Fibroblast of skin of abdomen (primary cell): ENCODE data around the gene ATG5.
"Not testable (repeated sequence)": the region's sequence is repeated elsewhere in the genome, so short reads cannot be mapped to it uniquely, and the experiment has no call there.

Experiments
- DNase-seq: peaks from one replicate; pipeline ENCODE4 v3.0.0-alpha.2; 2013

The ATG5 gene

DNA sequence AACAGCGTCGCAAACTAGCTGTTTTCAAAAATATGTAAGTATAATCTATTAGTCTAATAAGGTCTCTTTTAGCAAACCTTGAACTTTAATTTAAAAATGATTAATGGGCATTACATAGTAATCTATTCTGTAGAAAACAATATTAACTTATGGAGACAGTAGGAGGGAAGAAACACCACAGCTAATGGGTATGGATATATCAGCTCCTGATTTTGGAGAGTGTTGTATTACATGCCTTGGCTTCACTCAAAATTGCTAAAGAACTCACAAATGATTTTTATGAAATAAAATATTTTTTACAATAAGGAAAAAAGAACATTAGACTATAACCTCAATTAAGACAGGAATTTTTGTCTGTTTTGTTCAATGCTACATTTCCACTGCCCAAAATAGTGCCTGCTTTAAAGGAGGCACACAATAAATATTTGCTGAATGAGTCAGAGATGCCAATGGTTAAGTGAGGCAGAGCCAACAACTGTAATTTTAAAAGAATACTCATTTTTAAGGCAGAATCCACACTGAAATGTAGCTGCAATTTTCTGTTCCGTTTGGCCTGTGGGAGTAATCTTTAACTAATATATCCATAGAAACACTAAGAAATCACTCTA lies 15.7 kb downstream of the ATG5 start:
- DNase-seq, result peak; percentile 26

DNA sequence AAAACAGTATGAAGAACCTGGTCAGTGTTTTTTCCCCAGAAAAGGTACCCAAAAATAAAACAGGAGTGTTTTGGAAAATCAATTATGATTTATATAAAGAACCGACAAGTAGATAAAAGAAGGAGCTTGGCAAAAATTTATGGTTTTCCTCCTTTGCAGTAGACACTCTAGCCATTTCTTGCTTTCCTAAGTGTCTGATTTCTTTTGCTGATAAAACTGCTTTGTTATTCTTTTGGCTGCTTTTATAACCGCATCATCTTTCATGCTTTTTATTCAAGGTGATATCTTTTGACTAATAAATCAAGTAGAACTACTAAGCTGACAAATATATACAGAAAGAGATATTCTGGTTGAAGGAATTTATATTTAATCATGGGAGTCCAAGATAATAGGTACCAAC lies 16.6 kb downstream of the ATG5 start:
- no peak for DNase-seq

DNA sequence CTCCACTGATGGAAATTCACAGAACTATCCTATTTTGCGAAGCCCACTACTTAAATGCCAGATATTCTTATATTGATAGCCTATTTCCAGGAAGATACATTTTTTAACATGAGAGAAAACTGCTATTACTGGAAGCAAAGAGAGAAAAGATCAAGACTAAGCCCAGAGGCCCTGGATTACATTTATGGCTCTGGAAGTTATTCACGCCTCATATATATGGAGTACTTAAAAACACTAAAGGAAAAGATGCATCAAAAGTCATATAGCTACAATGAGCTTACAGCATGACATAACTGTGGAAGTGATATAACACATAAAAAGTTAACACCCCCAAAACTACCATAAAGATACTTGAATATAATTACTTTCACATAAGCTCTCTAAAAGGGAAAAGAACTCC lies 19.8 kb downstream of the ATG5 start:
- DNase-seq, result no peak

DNA sequence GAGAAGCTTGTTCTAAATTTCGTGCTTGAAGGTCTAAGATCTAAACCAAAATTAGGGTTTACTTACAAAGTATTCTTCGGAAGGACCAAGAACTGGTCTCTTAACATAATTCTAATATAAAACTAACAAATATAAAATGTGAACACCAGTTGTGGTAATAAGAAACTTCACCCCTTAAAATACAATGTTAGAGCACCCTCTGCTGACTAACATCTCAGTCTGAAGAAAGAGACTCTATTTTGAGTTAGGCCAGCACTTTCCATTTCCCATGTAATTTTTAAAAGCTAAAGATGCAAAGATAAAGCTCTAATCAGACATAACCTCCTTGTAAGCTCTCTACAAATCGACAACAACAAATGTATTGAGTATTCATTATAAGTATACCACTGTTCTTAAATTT lies 24.6 kb downstream of the ATG5 start:
- peak; percentile 66 for DNase-seq

DNA sequence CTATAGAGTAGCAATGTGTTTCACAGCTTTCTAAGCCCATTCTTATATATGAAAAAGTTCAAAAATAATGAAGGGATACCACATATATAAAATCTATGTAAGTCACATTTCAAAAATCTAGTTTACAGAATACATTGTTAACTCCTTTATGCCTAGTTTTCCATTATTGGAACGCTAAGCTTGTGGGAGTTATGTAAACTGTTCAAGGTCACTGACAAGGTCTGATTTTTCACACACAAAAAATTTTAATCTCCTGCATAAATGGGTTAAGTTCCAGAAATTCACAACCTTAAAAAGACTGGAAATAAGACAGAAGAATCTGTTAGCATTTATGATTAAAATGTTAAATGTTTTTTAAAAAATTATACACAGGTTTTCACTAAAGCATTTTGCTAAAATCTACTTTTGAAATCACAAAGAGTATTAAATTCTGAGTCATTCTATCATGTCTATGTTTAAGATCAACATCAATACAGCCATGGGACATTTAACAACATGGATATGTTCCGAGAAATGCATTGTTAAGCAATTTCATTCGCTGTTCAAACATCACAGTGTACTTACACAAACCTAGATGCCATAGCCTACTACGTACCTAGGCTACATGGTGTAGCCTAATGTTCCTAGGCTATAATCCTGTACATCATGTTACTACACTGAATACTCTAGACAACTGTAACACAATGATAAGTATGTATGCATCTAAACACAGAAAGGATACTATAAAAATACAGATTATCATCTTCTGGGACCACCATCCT lies 25.4 kb downstream of the ATG5 start:
- no peak for DNase-seq

DNA sequence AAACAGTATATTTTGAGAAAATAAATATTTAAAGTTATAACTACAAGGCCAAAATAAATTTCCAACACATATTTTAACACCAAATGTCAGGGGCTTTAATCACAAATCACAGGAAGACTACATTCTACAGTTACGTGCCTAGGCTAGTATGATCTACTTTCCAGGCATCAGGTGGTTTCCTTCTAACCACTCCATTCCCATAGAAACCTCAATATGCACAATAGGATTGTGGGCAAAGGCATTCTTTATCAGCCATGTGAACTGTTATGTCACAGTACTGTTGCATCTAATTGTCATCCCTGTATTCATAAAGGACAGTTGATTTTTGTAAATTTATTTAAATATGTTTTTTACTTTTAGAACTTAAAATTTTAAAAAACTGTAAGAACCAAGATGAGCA lies 32.4 kb downstream of the ATG5 start:
- no peak for DNase-seq

DNA sequence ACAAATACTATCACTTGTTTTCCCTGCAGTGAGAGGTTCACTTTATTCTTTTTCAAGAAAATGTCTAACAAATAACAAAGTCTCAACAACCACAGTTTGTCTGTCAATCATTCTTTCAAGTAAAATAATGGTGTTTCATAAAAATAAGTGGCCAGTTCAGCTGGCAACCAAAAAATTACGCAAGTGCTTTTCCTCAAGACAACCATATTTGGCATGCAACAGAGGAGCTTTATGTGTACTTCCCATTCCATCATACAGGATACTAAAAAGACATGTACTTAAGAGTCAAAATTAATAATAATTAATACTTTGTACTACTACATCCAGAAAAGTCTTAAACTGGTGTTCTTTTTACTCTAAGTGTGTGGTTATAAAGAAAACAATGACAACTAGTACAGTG lies 34.6 kb downstream of the ATG5 start:
- DNase-seq, result no peak

DNA sequence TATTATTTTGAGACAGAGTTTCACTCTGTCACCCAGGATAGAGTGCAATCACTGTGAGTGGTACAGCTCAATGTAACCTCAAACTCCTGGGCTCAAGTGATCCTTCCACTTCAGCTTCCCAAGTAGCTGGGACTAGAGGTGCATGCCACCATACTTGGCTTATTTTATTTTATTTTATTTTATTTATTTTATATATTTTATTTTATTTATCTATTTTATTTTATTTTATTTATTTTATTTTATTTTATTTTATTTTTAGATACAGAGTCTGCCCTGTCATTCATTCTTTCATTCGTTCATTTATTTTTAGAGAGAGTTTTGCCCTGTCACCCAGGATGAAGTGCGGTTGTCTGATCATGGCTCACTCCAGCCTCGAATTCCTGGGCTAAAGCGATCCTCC lies 35.5 kb downstream of the ATG5 start:
- no peak for DNase-seq

DNA sequence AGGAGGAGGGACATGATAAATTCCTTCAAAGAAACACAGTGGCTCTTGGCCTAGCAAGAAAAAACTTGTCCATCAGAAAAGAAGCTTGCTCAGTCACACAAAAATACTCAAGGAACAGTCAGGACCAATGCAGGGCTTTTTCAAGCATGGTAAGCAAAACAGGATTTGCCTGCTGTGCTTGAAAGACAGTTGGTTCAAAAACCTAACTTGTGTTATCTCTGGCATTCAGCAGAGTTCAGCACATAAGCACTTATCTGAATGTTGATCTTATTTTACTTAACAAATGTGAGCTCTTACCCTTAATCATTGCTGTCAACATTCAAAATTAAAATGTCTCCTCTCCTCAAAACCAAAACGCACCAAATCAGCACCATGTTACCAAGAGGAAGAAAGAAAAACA lies 38.3 kb downstream of the ATG5 start:
- no peak for DNase-seq

DNA sequence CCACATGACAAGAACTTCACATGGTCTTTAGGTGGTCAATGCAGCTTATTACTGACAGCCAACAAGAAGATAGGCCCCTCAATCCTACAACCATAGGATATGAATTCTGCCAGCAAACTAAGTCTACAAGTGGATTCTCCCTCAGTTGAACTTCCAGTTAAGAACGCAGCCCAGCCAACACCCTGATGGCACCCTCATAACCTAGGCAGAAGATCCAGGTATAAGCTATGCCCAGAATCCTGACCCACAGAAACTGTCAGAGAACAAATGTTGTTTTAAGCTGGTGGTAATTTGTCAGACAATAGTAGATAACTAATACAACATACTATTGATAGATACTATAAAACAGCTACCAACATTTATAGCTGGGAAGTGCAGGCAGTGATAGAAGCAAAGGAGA lies 38.8 kb downstream of the ATG5 start:
- DNase-seq, result no peak

DNA sequence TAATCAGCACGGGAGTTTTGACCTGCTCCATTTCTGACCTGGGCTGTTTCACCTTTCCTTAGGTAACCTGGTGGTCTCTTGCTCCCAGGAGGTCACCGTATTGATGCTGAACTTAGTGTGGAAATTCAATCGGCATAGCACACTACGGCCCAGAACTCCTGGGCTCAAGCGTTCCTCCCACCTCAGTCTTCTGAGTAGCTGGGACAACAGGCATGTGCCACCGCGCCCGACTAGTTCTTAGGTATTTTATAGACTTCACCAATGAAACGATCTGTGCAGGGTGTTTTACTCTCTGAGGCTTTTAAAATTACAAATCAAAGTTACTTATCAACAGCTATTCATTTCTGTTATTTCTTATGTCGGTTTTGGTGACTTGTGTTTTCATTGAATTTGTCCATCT lies 42.1 kb downstream of the ATG5 start:
- no peak for DNase-seq

DNA sequence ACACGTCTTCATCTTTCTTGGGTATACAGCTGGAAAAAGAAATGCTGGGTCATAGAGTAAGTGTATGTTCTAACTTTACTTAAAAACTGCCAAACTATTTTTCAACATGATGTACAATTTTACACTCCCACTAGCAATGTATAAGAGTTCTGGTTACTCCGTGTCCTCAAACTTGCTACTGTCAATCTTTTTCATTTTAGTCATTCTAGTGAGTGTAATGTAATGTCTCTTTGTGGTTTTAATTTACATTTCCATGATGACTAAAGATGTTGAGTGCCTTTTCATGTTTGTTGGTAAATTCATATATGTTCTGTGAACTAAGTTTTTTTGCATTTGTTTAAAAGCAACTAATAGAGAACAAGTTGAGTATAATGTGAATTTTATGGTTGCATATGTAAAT lies 43.9 kb downstream of the ATG5 start:
- no peak for DNase-seq

DNA sequence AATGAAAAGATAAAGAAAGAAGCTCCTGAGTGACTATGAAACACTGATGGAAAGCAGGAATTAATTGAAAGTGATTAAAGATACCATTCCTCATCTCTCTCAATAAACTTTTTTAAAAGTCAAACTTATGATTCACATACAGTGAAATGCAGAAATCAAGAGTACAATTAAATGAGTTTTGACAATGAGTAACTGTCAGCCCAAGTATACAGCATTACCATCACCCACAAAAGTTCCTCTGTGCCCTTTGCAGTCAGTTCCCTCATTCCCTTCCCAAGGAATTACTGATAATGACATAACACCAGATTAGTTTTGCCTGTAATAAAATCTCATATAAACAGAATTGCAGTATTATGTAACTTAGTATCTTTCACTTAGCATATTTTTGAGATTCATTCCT lies 44.5 kb downstream of the ATG5 start:
- peak; percentile 62 for DNase-seq

DNA sequence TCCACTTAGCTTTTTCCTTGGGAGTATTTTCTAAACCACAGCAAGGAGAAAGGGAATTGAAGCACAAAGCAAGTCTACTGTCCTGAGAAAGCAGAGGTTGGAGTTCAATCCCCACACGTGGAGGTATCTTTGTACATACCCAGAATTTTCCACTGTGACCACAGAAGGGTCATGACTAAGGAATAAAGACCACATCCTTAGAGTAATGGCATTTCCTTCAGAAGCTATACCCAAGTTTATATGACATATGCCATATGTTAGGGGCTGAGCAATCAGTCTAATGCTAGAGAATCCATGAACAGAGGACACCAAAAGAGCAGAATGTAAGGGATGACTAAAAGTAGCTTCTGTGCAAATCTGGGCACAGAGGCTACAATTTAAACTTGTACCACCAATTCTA lies 46.4 kb downstream of the ATG5 start:
- DNase-seq, result peak; percentile 89

DNA sequence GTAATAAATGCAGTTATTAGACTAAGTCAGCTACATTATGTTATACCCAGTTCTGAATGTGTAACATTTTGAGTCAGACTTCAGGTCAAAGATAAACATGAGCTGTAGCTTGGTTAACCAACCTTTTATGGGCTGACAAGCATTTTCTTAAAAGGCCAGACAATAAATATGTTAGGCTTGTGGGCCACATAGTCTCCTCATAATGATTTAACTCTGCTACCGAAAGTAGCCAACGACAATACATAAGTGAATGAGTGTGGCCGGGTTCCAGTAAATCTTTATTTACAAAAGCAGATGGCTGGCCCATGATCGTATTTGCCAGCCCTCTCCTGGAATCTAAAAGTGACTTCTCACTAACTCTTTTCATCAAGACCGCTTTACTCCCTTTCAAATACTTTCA lies 49.9 kb downstream of the ATG5 start:
- peak; percentile 78 for DNase-seq

DNA sequence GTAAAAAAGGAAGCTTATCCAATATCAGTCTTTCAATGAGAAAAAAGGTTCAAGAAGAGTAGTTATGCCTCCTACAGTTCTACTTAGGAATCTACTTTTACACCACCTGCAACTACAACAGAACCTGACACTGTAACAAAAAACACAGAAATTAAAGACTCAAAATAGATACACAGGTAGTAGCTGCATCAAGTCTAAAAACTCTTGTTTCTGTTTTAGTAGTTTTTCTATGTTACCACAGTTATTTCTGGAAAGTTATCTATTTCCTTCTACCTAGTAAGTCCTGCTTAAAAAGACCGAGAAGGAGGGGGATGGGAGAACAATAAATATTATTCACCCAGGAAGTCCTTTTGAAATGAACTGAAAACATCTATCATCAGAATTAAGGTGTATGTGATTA lies 52.5 kb downstream of the ATG5 start:
- DNase-seq, result no peak

DNA sequence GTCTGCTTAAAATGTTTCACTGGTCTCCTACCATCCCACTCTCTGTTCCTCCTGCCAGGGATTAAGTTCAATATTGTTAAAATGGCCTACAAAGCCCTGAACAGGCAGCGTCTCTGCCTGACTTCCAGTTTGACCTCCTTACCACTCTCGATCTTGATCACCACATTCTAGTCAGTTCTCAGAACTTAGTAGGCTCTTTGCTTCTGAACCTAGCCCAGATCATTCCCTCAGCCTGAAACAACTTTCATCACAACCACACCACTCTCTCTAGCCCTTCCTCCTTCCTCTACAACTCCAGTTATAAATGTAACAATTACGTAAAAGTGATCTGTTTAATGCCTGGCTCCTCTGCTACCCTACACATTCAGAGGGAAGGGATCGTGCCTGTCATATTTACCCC lies 53.3 kb downstream of the ATG5 start:
- no peak for DNase-seq

DNA sequence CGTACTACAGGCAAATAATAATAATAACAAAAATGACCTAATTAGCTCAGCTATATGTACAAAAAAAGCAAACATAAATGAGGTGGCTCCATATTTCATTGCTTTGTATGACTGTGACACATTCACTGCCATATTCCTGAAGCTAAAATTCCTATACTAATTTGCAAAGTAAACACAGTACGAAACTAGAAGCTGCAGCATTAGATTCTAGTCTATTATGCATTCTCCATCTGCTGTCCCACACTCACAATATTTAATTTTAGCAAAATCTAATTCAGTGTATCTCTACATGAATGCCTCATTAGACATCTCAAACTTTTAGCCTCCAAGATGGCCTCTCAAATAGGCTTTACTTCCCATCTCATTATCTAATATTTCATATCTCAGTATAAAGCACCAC lies 55.1 kb downstream of the ATG5 start:
- no peak for DNase-seq

DNA sequence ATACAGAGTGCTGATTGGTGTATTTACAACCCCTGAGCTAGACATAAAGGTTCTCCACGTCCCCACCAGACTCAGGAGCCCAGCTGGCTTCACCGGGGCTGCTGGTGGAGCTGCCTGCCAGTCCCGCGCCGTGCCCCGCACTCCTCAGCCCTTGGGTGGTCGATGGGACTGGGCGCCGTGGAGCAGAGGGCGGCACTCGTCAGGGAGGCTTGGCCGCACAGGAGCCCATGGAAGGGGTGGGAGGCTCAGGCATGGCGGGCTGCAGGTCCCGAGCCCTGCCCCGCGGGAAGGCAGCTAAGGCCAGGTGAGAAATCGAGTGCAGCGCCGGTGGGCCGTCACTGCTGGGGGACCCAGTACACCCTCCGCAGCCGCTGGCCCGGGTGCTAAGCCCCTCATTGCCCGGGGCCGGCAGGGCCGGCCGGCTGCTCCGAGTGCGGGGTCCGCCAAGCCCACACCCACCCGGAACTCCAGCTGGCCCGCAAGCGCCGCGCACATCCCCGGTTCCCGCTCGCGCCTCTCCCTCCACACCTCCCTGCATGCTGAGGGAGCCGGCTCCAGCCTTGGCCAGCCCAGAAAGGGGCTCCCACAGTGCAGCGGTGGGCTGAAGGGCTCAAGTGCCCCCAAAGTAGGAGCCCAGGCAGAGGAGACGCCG lies 56.2 kb downstream of the ATG5 start:
- not testable (repeated sequence) for DNase-seq

DNA sequence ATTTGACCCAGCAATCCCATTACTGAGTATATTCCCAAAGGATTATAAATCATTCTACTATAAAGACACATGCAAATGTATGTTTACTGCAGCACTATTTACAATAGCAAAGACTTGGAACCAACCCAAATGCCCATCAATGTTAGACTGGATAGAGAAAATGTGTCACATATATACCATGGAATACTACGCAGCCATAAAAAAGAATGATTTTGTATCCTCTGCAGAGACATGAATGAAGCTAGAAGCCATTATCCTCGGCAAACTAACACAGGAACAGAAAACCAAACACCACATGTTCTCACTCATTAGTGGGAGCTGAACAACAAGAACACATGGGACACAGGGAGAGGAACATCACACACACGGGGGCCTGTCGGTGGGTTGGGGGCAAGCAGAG lies 57.1 kb downstream of the ATG5 start:
- not testable (repeated sequence) for DNase-seq

DNA sequence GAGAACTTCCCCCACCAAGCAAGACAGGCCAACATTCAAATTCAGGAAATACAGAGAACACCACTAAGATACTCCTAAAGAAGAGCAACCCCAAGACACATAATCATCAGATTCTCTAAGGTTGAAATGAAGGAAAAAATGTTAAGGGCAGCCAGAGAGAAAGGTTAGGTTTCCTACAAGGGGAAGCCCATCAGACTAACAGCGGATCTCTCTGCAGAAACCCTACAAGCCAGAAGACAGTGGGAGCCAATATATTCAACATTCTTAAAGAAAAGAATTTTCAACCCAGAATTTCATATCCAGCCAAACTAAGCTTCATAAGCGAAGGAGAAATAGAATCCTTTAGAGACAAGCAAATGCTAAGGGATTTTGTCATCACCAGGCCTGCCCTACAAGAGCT lies 61.1 kb downstream of the ATG5 start:
- DNase-seq, result not testable (repeated sequence)

DNA sequence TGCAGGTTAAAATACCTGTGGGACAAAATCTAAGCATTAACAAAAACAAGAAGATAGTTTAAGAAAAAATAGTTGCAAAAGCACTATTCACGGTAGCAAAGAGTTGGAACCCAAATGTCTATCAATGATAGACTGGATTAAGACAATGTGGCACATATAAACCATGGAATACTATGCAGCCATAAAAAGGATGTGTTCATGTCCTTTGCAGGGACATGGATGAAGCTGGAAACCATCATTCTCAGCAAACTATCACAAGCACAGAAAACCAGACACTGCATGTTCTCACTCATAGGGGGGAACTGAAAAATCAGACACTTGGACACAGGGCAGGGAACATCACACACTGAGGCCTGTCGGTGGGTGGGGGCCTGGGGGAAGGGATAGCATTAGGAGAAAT lies 65.8 kb downstream of the ATG5 start:
- DNase-seq, result not testable (repeated sequence)

DNA sequence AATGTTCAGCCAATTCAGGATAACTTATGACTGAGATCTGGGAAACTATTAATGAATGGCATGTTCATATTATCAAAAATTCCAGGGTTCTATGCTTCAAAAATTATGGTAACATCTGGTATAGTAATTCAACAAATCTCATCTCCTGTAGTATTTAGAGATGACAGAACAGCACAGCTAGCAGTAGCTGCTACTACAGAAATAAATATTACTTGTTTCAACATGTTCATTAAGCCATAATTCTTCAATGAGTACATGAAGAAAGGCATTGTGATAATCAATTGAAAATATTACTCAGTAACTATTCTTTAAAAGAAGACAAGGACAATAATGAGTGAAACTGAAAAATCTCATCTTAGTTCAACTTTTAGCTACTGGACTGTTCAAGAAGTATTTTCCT lies 66.8 kb downstream of the ATG5 start:
- no peak for DNase-seq

DNA sequence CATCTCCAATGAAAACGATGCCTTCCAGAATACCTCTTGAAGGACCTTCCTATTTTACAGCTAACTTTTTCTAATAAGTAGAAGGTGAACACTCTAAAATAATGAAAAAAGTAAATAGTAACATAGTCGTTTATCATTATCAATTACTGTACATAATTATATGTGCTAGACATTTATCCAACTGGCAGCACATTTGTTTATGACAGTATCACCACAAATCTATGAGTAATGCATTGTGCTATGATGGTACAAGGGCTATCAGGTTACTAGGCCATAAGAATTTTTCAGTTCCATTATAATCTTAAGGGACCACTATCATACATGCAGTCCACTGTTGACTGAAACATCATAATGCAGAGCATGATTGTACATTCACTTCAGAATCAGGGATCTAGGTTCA lies 68.4 kb downstream of the ATG5 start:
- DNase-seq, result peak; percentile 63
